GM23338 (cell line): ENCODE results near the gene FBLN5. TPM values are rescaled to one million over a fixed set of nuclear protein-coding genes. Genes with fewer than 3 reads are reported as not detected.

Source experiments
- ATAC-seq: fragments of 200-7000 bp; cut with Tn5 transposase; 3 replicates; pipeline ENCODE4 v1.9.1; 2020
- DNase-seq: peaks from one replicate; pipeline ENCODE4 v3.0.0-alpha.2; 2015; ENCODE audit warnings: low spot score
- H2AFZ ChIP-seq: fragments of 200-600 bp; sonication (generic); 2 replicates; pipeline ENCODE4 v1.8.0; 2016; ENCODE audit warnings: antibody characterized with exemption, mild to moderate bottlenecking, moderate library complexity
- H3F3A ChIP-seq: fragments of 200-600 bp; sonication (generic); replicated peaks from 2 replicates; pipeline ENCODE4 v1.8.0; 2017; ENCODE audit warnings: antibody characterized with exemption, mixed run types, low read depth
- H3K27ac ChIP-seq: fragments of 200-600 bp; sonication (generic); 2 replicates; pipeline ENCODE4 v1.6.1; 2016; ENCODE audit warnings: low read depth
- H3K27me3 ChIP-seq: fragments of 200-600 bp; sonication (generic); 2 replicates; pipeline ENCODE4 v1.8.0; 2016; ENCODE audit warnings: mild to moderate bottlenecking, mixed run types, moderate library complexity; ENCODE audit not compliant: insufficient read depth
- H3K36me3 ChIP-seq: fragments of 200-600 bp; sonication (generic); 2 replicates; pipeline ENCODE4 v1.8.0; 2016; ENCODE audit warnings: mild to moderate bottlenecking; ENCODE audit not compliant: insufficient read depth
- H3K4me1 ChIP-seq: fragments of 200-600 bp; sonication (generic); 2 replicates; pipeline ENCODE4 v1.8.0; 2016; ENCODE audit warnings: mild to moderate bottlenecking, moderate library complexity; ENCODE audit not compliant: insufficient read depth
- H3K4me2 ChIP-seq: fragments of 200-600 bp; sonication (generic); 2 replicates; pipeline ENCODE4 v1.7.1; 2017; ENCODE audit warnings: mixed run types
- H3K4me3 ChIP-seq: fragments of 200-600 bp; sonication (generic); 2 replicates; pipeline ENCODE4 v1.6.1; 2016; ENCODE audit warnings: mixed run types
- H3K79me2 ChIP-seq: fragments of 200-600 bp; sonication (generic); replicated peaks from 2 replicates; pipeline ENCODE4 v1.8.0; 2017; ENCODE audit warnings: mild to moderate bottlenecking; ENCODE audit not compliant: insufficient read depth
- H3K9me2 ChIP-seq: fragments of 200-600 bp; sonication (generic); 2 replicates; pipeline ENCODE4 v1.8.0; 2017; ENCODE audit not compliant: insufficient read depth
- H4K20me1 ChIP-seq: fragments of 200-600 bp; sonication (generic); replicated peaks from 2 replicates; pipeline ENCODE4 v1.8.0; 2017; ENCODE audit warnings: mild to moderate bottlenecking; ENCODE audit not compliant: insufficient read depth
- H3K27ac Mint-ChIP-seq: 2 replicates; pipeline ENCODE4 v1.8.0; 2020; ENCODE audit warnings: inconsistent platforms, mild to moderate bottlenecking, moderate library complexity, mixed read lengths
- H3K27me3 Mint-ChIP-seq: 3 replicates; pipeline ENCODE4 v1.8.0; 2022; ENCODE audit warnings: low read depth, mild to moderate bottlenecking, moderate library complexity, mixed read lengths, inconsistent platforms; ENCODE audit not compliant: insufficient read depth, poor library complexity
- H3K36me3 Mint-ChIP-seq: 3 replicates; pipeline ENCODE4 v1.8.0; 2021; ENCODE audit warnings: low read depth, mild to moderate bottlenecking, inconsistent platforms, moderate library complexity, mixed read lengths
- H3K4me1 Mint-ChIP-seq: 3 replicates; pipeline ENCODE4 v1.8.0; 2020; ENCODE audit warnings: mild to moderate bottlenecking, inconsistent platforms, mixed read lengths
- H3K4me3 Mint-ChIP-seq: 3 replicates; pipeline ENCODE4 v1.8.0; 2021; ENCODE audit warnings: moderate library complexity, mild to moderate bottlenecking, inconsistent platforms, mixed read lengths
- H3K9me3 Mint-ChIP-seq: 3 replicates; pipeline ENCODE4 v1.8.0; 2020; ENCODE audit warnings: moderate library complexity, mild to moderate bottlenecking, inconsistent platforms, mixed read lengths
- CREB1 ChIP-seq: fragments of 250-450 bp; sonication (Bioruptor Pico); IDR thresholded peaks from 2 replicates; pipeline ENCODE4 v1.5.0; 2020; ENCODE audit warnings: low read depth, mild to moderate bottlenecking, moderate library complexity
- EZH2 ChIP-seq: fragments of 200-600 bp; sonication (generic); IDR thresholded peaks from one replicate; pipeline ENCODE4 v1.8.0; 2017; ENCODE audit warnings: antibody characterized with exemption, mild to moderate bottlenecking, low read depth; ENCODE audit not compliant: unreplicated experiment
- EZH2phosphoT487 ChIP-seq: fragments of 200-600 bp; sonication (generic); IDR thresholded peaks from one replicate; pipeline ENCODE4 v1.8.1; 2018; ENCODE audit warnings: antibody characterized with exemption; ENCODE audit not compliant: unreplicated experiment
- JUNB ChIP-seq: IDR thresholded peaks from one replicate; pipeline ENCODE4 v1.6.1; 2016; ENCODE audit warnings: antibody characterized with exemption; ENCODE audit not compliant: unreplicated experiment
- NANOG ChIP-seq: IDR thresholded peaks from 2 replicates; pipeline ENCODE4 v1.6.1; 2016; ENCODE audit warnings: antibody characterized with exemption, borderline replicate concordance
- POLR2AphosphoS5 ChIP-seq: IDR thresholded peaks from 2 replicates; pipeline ENCODE4 v1.6.1; 2016; ENCODE audit warnings: antibody characterized with exemption, low read depth
- REST ChIP-seq: IDR thresholded peaks from one replicate; pipeline ENCODE4 v1.6.1; 2018; ENCODE audit warnings: antibody characterized with exemption; ENCODE audit not compliant: unreplicated experiment
- STAT1 ChIP-seq: IDR thresholded peaks from one replicate; pipeline ENCODE4 v1.6.1; 2016; ENCODE audit warnings: antibody characterized with exemption; ENCODE audit not compliant: unreplicated experiment
- ZNF114 ChIP-seq: fragments of 250-450 bp; sonication (Bioruptor Pico); IDR thresholded peaks from 2 replicates; pipeline ENCODE4 v1.5.0; 2020; ENCODE audit warnings: mild to moderate bottlenecking, moderate library complexity
- ZNF331 ChIP-seq: fragments of 250-450 bp; sonication (Bioruptor Pico); IDR thresholded peaks from 2 replicates; pipeline ENCODE4 v1.5.0; 2020; ENCODE audit warnings: low read depth, mild to moderate bottlenecking, moderate library complexity
- ZNF462 ChIP-seq: fragments of 250-450 bp; sonication (Bioruptor Pico); IDR thresholded peaks from 2 replicates; pipeline ENCODE4 v1.5.0; 2020; ENCODE audit warnings: mild to moderate bottlenecking, moderate library complexity
- polyA plus RNA-seq: library from polyadenylated mRNA; unstranded; fragments of >200 nt; fragmentation: Nextera tagmentation; extraction: Ambion mirVana; gene quantifications from 2 replicates; pipeline ENCODE4 v1.2.1, GENCODE V29; 2016
- total RNA-seq: library from RNA; depleted of rRNA; stranded (reverse); fragments of >200 nt; shearing (Covaris generic); gene quantifications from 2 replicates; pipeline ENCODE4 v1.2.3, GENCODE V29; 2014
- TF ChIP-seq, protein P1 (sequence below): IDR thresholded peaks from 2 replicates; pipeline ENCODE4 v1.6.1; 2016; ENCODE audit warnings: antibody characterized with exemption
- TF ChIP-seq, protein P2 (sequence below), 2 experiments: fragments of 200-600 bp in 1 of 2; sonication (generic) in 1 of 2; conservative IDR thresholded peaks; 2 replicates each; pipeline versions ENCODE4 v1.5.1 to v1.6.1; 2016 to 2017; ENCODE audit warnings: antibody characterized with exemption in 2 of 2, low read depth in 2 of 2, mild to moderate bottlenecking in 2 of 2, moderate library complexity in 1 of 2

FBLN5 gene
- total and polyA plus RNA-seq, 2 experiments from 2014 or later: 4.3 to 4.9 TPM

DNA sequence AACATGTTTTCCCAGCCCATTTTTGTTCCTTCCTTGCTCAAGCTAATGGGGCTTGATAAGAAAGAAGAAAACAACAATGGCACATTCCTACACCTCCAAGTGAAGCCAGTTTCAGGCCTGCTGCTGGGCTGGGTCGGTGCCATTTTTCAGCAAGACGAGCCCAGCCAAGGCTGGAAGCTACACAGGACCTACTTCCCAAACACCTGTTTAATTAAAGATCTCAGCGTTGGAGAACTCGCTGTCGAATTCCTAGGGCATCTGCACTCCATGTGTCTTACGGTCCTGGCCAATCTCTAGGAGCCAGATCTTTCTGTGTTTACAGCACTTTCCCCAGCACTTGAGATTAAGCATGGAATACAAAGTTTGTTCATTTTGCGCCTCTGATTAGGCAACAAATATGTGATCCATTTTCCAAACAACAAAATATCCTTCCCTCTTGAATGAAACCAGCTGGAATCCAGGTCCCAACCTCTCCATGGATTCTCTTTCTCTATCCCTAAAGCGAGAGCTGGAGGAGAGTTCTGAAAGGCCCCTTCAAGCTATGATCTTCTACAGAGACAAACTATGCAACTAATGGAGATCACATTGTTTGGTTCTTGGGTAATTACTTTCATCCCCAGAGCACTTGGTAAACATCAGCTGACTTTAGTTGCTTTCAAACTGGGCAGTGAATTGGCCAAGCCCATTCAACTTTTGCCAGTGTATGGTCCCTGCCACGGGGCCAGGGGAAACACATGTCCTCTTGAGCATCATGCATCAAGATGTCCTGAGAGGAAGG is 45.9 kb downstream of the FBLN5 start:
- TF ChIP-seq JUNB: no peak
- TF ChIP-seq CREB1 (CRISPR knock-in tag): no peak
- TF ChIP-seq, protein P1, sequence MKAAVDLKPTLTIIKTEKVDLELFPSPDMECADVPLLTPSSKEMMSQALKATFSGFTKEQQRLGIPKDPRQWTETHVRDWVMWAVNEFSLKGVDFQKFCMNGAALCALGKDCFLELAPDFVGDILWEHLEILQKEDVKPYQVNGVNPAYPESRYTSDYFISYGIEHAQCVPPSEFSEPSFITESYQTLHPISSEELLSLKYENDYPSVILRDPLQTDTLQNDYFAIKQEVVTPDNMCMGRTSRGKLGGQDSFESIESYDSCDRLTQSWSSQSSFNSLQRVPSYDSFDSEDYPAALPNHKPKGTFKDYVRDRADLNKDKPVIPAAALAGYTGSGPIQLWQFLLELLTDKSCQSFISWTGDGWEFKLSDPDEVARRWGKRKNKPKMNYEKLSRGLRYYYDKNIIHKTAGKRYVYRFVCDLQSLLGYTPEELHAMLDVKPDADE: no peak
- no peak for TF ChIP-seq EZH2
- TF ChIP-seq REST: no peak
- TF ChIP-seq ZNF114 (CRISPR knock-in tag): no peak
- TF ChIP-seq, protein P2, sequence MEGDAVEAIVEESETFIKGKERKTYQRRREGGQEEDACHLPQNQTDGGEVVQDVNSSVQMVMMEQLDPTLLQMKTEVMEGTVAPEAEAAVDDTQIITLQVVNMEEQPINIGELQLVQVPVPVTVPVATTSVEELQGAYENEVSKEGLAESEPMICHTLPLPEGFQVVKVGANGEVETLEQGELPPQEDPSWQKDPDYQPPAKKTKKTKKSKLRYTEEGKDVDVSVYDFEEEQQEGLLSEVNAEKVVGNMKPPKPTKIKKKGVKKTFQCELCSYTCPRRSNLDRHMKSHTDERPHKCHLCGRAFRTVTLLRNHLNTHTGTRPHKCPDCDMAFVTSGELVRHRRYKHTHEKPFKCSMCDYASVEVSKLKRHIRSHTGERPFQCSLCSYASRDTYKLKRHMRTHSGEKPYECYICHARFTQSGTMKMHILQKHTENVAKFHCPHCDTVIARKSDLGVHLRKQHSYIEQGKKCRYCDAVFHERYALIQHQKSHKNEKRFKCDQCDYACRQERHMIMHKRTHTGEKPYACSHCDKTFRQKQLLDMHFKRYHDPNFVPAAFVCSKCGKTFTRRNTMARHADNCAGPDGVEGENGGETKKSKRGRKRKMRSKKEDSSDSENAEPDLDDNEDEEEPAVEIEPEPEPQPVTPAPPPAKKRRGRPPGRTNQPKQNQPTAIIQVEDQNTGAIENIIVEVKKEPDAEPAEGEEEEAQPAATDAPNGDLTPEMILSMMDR (conservative IDR thresholded peaks at IDR 0.05; ENCODE audit: low read depth in 2 of 2): no peak
- no peak for TF ChIP-seq EZH2phosphoT487
- TF ChIP-seq STAT1: no peak
- no peak for TF ChIP-seq POLR2AphosphoS5
- TF ChIP-seq ZNF331 (CRISPR knock-in tag): no peak
- TF ChIP-seq NANOG: no peak
- no peak for TF ChIP-seq ZNF462 (CRISPR knock-in tag)
- H3K9me2 ChIP-seq: peaks cover 9% of the 10 kb centered on the region; the same call in 1 of the 2 replicates
- H2AFZ ChIP-seq: 0 out of 2 replicates have a peak overlapping the region, but pooled peaks have one; percentile 74
- ATAC-seq: no peak
- no peak overlapping the region for H3K4me3 ChIP-seq
- no peak overlapping the region for H3K4me2 ChIP-seq
- no peak overlapping the region for H3K27ac ChIP-seq
- H3F3A ChIP-seq: no peaks in the 10 kb centered on the region; the same call in 1 of the 2 replicates
- H3K36me3 Mint-ChIP-seq: no peaks in the 10 kb centered on the region
- no peak overlapping the region for H3K27ac Mint-ChIP-seq
- H4K20me1 ChIP-seq: no peaks in the 10 kb centered on the region
- H3K27me3 Mint-ChIP-seq: peaks cover 5% of the 10 kb centered on the region
- H3K4me1 Mint-ChIP-seq: peaks cover 7% of the 10 kb centered on the region
- peaks cover 3% of the 10 kb centered on the region; the same call in 1 of the 2 replicates for H3K4me1 ChIP-seq
- H3K79me2 ChIP-seq: no peaks in the 10 kb centered on the region
- no peak for DNase-seq
- H3K36me3 ChIP-seq: no peaks in the 10 kb centered on the region
- no peaks in the 10 kb centered on the region for H3K27me3 ChIP-seq
- no peak overlapping the region for H3K4me3 Mint-ChIP-seq
- H3K9me3 Mint-ChIP-seq: no peaks in the 10 kb centered on the region
